Ectodermal cell (in vitro differentiated cells): ENCODE results near the gene UBTD1.

Experiments
- H3K27ac ChIP-seq: 2 replicates; pipeline ENCODE4 v1.7.0; 2013; ENCODE audit warnings: mild to moderate bottlenecking, low read depth, low read length; ENCODE audit not compliant: insufficient read depth, poor library complexity, severe bottlenecking
- H3K27me3 ChIP-seq: 2 replicates; pipeline ENCODE4 v1.7.0; 2013; ENCODE audit warnings: mild to moderate bottlenecking, low read length; ENCODE audit not compliant: insufficient read depth, control insufficient read depth, poor library complexity, severe bottlenecking
- H3K36me3 ChIP-seq: one replicate; pipeline ENCODE4 v1.7.0; 2013; ENCODE audit warnings: low read length; ENCODE audit not compliant: control insufficient read depth, insufficient read depth
- H3K4me1 ChIP-seq: one replicate; pipeline ENCODE4 v1.7.0; 2013; ENCODE audit warnings: low read length; ENCODE audit not compliant: control insufficient read depth, insufficient read depth
- H3K4me3 ChIP-seq: 2 replicates; pipeline ENCODE4 v1.7.0; 2013; ENCODE audit warnings: low read depth, low read length, control low read depth; ENCODE audit not compliant: insufficient read depth
- H3K9me3 ChIP-seq: 2 replicates; pipeline ENCODE4 v1.7.0; 2013; ENCODE audit warnings: mild to moderate bottlenecking, low read length, moderate library complexity; ENCODE audit not compliant: control insufficient read depth
- WGBS, 2 experiments: methylation state at CpG; one replicate each; pipeline ENCODE4 v1.1.7; 2013; ENCODE audit warnings: missing lambda C conversion rate in 2 of 2; 5-methylcytosine and 5-hydroxymethylcytosine counted together

The UBTD1 gene

DNA sequence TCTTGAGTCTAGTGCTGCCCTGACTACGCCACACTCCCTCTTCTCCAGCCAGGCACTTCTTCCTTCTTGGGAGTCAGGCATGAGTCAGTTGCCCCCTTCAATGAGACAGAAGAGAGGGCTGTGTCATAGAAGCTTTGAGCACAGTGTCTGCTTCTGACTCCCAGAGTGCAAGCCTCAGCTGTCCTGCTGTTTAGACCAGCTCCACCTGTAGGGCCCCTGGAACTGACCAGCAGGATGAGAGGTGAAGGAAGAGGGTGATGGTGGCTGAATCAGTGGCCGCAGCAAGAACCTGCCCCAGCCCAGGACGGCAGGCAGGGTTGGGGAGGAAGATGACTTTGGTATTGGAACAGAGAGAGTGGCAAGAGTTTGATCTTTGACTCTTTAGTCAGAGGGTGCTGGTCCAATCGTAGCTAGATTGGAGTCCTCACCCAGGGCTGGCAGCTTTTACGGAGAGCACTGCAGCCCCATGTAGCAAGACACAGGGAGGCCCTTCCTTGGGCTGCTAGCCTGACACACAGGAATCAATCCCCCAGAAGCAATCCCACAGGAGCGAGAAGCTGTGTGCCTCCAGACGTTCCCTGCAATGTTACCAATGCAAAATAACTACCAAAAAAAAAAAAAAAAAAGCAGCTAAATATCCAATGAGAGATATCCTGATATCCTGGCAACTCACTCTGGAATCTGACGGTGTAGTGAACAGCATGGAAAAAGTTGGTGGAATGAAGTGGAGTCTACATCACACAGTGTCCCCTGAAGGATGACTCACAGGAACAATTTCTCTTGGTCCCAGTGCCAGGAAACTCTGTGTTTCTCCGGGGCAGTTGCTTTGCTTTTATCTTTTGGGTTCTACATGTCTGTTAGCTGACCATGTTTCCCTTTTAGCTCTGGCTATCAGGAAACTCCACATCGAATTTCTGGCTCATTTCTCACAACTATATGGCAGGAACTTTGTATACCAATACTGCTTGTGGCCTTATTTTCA, 97.7 kb downstream of the UBTD1 start:
- Histone ChIP-seq H3K27ac (no peak overlapping the region), H3K36me3 (no peaks in the 10 kb centered on the region), H3K9me3 (no peaks in the 10 kb centered on the region), H3K27me3 (no peaks in the 10 kb centered on the region), H3K4me1 (peaks cover 4% of the 10 kb centered on the region), H3K4me3 (no peak overlapping the region)
- WGBS, 2 experiments: 87 to 88% methylated on average over 10 of the region's 10 CpGs

DNA sequence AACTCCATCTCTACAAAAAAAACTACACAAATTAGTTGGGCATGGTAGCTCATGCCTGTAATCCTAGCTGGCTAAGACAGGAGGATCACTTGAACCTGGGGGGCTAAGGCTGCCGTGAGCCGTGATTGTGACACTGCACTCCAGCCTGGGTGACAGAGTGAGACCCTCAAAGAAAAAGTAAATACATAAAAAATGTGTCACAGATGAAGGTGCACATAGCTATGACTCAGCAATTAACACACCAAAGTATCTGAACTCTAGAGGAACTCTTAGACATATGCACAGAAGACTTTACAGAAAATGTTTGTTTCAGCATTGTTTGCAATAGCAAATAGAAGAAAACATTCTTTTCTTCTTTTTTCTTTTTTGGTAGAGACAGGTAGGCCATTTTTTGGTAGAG, 99.1 kb downstream of the UBTD1 start:
- H3K9me3 ChIP-seq: no peaks in the 10 kb centered on the region
- peaks cover 7% of the 10 kb centered on the region for H3K4me1 ChIP-seq
- H3K36me3 ChIP-seq: no peaks in the 10 kb centered on the region
- WGBS, 2 experiments: 94 to 95% methylated on average over 2 of the region's 2 CpGs
- no peak overlapping the region for H3K4me3 ChIP-seq
- H3K27ac ChIP-seq: no peak overlapping the region
- no peaks in the 10 kb centered on the region for H3K27me3 ChIP-seq

DNA sequence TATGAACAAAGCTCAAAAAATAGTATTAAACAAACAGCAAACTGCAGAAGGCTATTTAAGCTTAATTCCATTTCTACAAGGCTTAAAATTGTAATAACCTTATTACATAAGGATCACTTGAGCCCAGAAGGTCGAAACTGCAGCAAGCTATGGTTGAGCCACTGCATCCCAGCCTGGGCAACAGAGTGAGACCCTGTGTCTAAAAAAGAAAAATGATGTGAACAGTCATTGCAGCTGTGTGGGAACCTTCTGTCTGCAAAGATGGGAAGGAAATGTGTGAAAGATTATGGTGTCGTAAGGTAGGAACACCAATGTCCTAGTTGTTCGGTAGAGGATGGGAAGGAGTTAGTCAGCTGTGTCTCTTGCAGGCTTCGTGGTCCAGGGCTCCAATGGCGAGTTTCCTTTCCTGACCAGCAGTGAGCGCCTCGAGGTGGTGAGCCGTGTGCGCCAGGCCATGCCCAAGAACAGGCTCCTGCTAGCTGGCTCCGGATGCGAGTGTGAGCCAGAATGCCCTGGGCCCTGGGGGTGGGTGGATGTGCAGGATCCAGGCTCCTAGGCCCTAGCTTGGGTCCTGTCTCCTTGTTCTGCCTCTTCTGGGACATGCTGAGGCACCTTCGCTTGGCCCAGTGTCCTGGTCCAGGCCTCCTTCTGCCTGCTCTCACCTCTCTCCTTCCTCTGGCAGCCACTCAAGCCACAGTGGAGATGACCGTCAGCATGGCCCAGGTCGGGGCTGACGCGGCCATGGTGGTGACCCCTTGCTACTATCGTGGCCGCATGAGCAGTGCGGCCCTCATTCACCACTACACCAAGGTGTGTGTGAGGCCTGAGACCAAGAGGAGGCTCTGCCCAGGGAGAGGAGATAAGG, 99.9 kb downstream of the UBTD1 start:
- Histone ChIP-seq H3K4me3 (no peak overlapping the region), H3K9me3 (no peaks in the 10 kb centered on the region), H3K27me3 (no peaks in the 10 kb centered on the region), H3K4me1 (peaks cover 7% of the 10 kb centered on the region), H3K36me3 (no peaks in the 10 kb centered on the region), H3K27ac (no peak overlapping the region)
- WGBS, 2 experiments: 90 to 93% methylated on average over 19 of the region's 19 CpGs

DNA sequence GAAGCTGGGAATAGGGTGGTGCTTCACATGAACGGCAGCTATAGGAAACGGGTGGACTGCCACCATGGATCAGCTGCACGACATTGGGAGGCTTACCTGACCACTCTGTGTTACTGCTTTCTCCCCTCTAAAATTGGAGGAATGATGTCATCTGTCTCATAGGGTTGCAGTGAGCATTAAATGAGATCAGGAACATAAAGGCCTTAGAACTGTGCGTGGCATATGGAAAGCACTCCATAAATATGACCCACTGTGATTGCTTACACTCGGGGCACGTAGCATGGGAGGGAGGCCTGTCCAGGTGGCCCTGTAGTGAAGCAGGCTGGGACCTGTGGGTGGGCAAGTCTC, 100.5 kb downstream of the UBTD1 start:
- Histone ChIP-seq H3K4me1 (peaks cover 7% of the 10 kb centered on the region), H3K4me3 (no peak overlapping the region), H3K27ac (no peak overlapping the region), H3K27me3 (no peaks in the 10 kb centered on the region), H3K9me3 (no peaks in the 10 kb centered on the region), H3K36me3 (no peaks in the 10 kb centered on the region)
- WGBS, 2 experiments: 95 to 96% methylated on average over 6 of the region's 6 CpGs

DNA sequence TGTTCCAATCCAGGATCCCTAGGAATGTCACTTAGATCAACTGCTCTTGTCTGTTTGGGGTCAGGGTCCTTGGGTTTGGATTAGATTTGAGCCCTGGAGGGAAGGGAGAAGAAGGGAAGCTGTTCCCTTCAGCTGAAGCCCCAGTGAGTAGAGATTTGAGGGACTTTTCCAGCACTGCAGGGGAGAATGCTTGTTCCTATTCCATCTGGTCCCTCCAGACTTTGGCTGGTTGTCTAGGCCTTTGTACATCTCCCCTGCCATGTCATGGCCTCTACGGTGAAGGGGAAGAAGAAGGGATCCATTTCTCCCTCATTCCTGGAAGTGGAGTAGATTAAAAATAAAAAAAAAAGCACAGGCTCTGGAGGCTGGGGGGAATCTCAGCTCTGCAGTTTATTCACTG, 101.9 kb downstream of the UBTD1 start:
- no peak overlapping the region for H3K4me3 ChIP-seq
- no peaks in the 10 kb centered on the region for H3K27me3 ChIP-seq
- no peaks in the 10 kb centered on the region for H3K36me3 ChIP-seq
- no peaks in the 10 kb centered on the region for H3K9me3 ChIP-seq
- WGBS, 2 experiments: 88 to 100% methylated on average over 1 of the region's 1 CpG
- peaks cover 7% of the 10 kb centered on the region for H3K4me1 ChIP-seq
- H3K27ac ChIP-seq: no peak overlapping the region

DNA sequence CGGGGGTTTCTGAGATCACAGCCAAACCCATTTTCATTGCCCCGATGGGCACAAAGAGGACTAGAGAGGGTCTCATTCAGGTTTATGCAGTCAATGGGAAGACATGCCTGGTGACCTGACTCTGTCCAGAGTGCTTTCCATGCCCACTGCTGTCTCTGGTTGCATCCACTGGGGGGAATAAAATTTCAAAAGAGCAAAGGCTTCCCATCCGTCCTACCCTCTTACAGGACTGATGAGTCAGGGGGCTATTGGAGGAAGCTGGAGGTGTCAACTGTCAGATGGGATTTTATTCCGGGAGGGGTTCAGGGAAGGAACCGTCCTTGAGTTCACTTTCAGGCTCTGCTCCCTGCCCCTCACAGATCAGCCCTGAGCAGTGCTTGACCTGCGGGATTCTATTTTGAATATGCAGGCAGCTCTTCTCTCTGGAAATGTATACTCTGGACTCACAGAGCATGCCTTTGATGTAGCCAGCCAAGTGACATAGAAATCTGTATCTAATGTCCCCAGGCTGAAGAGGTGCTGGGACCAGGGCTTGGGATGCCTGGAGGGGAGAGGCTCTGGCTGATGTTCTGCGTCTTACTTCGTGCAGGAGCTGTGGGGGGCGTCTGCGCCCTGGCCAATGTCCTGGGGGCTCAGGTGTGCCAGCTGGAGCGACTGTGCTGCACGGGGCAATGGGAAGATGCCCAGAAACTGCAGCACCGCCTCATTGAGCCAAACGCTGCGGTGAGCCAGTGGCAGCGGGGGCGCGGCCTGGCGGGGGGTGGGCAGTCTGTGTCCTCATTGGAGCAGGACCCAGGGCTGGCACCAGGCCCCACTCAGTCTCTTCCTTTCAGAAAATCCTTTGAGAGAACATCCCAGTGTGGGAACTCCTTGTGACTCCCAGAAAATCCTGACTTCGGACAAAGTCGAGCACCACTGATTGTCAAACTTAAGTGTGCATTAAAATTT, 102.8 kb downstream of the UBTD1 start:
- Histone ChIP-seq H3K9me3 (no peaks in the 10 kb centered on the region), H3K4me1 (peaks cover 7% of the 10 kb centered on the region), H3K4me3 (no peak overlapping the region), H3K27ac (no peak overlapping the region), H3K36me3 (no peaks in the 10 kb centered on the region), H3K27me3 (no peaks in the 10 kb centered on the region)
- 85 to 87% methylated on average over 21 of the region's 21 CpGs for WGBS, 2 experiments

DNA sequence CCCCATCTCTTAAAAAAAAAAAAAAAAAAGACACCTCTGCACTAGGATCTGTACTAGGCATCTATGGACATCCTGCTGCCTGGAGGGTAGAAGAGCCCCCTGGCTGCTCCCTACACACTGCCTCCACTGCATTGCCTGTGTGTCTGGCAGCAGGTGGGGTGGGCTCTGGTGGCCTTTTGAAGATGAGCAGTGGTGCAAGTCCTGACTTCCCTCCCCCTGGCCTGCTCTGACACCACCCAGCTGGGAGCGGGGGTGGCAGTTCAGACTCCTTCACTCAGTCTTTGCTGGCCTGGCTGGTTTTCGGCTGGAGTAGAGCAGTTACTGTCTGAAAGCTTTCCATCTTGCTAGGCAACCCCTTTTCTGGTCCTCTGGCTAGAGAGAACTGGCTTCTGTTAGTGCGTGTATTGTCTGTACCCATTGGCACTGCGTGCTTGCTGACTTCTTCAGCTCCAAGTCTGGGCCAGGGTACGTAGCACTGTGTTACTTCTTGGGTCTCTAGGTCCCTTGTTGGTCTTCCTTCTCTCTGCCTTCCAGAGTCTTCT, 108.4 kb downstream of the UBTD1 start:
- Histone ChIP-seq H3K27ac (no peak overlapping the region), H3K4me1 (no peaks in the 10 kb centered on the region), H3K36me3 (no peaks in the 10 kb centered on the region), H3K27me3 (no peaks in the 10 kb centered on the region), H3K9me3 (no peaks in the 10 kb centered on the region), H3K4me3 (no peak overlapping the region)
- WGBS, 2 experiments: 91 to 92% methylated on average over 5 of the region's 5 CpGs

DNA sequence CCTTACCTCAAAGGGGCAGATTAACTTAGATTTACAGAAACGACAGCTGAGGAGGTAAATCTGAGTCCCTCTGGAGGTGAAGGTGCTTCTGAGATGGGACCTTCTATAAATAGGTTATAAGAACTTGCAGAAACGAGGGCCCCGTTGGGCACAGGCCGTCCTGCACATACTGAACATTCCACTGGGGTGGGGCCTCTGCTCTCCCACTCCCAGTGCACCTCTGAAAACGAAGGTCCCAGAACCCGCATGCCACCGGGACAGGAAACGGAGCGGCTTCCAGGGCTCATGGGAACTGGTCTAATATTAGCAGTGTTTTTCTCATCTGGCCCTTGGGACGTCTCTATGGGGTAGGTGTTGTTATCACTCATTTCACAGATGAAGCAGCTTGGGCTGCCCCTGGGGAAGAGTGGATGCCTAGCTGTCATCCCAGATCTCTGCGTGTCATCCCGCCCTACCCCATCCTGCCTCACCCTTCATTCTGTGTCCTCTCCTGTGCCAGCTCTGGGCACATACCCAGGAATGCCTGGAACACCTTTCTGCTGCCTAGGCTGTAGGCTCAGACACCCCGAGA, 110.4 kb downstream of the UBTD1 start:
- 93% methylated on average over 13 of the region's 13 CpGs for WGBS, 2 experiments

DNA sequence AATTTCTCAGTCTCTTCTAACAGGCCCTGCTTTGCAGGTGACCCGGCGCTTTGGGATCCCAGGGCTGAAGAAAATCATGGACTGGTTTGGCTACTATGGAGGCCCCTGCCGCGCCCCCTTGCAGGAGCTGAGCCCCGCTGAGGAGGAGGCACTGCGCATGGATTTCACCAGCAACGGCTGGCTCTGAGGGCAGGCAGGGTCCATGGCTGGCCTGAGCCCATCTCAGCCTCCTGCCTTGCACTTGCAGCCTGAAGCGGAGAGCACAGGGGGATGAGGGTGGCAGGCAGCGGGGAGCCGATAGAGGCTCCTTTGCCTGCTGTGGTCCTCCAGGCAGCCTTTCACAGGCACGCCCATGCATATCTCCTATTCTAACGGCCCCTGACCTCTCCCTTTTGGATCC, 112.7 kb downstream of the UBTD1 start:
- H3K4me1 ChIP-seq: no peaks in the 10 kb centered on the region
- no peaks in the 10 kb centered on the region for H3K36me3 ChIP-seq
- H3K27me3 ChIP-seq: no peaks in the 10 kb centered on the region
- H3K27ac ChIP-seq: no peak overlapping the region
- WGBS, 2 experiments: 84 to 85% methylated on average over 12 of the region's 12 CpGs
- H3K9me3 ChIP-seq: no peaks in the 10 kb centered on the region
- no peak overlapping the region for H3K4me3 ChIP-seq

More for the DNA sequence above, 110.4 kb downstream of the UBTD1 start:
- H3K27ac ChIP-seq: no peak overlapping the region
- no peaks in the 10 kb centered on the region for H3K27me3 ChIP-seq
- no peaks in the 10 kb centered on the region for H3K36me3 ChIP-seq
- no peak overlapping the region for H3K4me3 ChIP-seq
- H3K9me3 ChIP-seq: no peaks in the 10 kb centered on the region
- no peaks in the 10 kb centered on the region for H3K4me1 ChIP-seq
